ENCODE measurements around the gene NTHL1. TPM values are rescaled to one million over a fixed set of nuclear protein-coding genes. Genes with fewer than 3 reads are reported as not detected.

The NTHL1 gene
- total and polyA plus RNA-seq, 10 of the 15 experiments (the other 5 are each of a cell fraction or from before 2014, with no cell fraction given), result 0.85 to 54.7 (median 39.0) TPM

DNA sequence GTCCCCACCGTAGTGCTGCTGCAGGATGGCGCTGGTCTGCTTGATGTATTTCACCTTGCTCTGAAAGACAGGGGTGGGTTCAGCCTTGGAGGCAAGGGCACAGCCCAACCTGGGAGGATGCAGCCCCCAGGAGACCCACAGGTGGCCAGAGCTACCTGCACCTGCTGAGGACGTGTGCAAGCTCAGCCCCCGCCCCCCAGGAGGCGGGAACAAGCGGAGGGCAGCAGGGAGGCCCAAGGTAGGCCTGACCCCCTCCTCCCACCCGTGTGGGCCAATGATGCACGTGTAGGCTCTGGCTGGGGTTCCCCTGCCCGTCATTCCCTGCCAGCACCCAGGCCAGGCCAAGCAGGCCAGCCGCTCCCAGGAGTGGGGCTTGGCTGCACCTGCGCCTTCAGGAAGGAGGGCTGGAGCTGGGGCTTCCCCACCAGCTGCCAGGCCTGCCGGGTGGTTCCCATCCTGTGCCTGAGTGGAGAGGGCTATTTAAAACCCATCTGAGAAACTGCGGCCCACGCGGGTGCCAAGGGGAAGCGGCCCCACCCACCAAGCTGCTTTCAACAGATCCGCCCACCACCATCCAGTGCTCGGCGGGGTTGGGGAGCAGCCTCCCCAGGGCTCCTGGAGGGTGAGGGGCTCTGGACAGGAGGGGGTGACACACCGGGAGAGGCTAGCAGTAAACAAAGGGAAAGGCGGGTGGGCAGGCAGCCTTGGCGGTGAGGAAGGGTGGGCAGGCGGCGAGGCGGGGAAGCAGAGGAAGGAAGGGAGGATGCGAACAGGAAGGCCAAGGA is 3.8 kb downstream of the NTHL1 start (continued):
- TF ChIP-seq, protein P1, sequence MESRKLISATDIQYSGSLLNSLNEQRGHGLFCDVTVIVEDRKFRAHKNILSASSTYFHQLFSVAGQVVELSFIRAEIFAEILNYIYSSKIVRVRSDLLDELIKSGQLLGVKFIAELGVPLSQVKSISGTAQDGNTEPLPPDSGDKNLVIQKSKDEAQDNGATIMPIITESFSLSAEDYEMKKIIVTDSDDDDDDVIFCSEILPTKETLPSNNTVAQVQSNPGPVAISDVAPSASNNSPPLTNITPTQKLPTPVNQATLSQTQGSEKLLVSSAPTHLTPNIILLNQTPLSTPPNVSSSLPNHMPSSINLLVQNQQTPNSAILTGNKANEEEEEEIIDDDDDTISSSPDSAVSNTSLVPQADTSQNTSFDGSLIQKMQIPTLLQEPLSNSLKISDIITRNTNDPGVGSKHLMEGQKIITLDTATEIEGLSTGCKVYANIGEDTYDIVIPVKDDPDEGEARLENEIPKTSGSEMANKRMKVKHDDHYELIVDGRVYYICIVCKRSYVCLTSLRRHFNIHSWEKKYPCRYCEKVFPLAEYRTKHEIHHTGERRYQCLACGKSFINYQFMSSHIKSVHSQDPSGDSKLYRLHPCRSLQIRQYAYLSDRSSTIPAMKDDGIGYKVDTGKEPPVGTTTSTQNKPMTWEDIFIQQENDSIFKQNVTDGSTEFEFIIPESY (IDR thresholded peaks at IDR 0.05), result no peak
- TF ChIP-seq, protein P2, sequence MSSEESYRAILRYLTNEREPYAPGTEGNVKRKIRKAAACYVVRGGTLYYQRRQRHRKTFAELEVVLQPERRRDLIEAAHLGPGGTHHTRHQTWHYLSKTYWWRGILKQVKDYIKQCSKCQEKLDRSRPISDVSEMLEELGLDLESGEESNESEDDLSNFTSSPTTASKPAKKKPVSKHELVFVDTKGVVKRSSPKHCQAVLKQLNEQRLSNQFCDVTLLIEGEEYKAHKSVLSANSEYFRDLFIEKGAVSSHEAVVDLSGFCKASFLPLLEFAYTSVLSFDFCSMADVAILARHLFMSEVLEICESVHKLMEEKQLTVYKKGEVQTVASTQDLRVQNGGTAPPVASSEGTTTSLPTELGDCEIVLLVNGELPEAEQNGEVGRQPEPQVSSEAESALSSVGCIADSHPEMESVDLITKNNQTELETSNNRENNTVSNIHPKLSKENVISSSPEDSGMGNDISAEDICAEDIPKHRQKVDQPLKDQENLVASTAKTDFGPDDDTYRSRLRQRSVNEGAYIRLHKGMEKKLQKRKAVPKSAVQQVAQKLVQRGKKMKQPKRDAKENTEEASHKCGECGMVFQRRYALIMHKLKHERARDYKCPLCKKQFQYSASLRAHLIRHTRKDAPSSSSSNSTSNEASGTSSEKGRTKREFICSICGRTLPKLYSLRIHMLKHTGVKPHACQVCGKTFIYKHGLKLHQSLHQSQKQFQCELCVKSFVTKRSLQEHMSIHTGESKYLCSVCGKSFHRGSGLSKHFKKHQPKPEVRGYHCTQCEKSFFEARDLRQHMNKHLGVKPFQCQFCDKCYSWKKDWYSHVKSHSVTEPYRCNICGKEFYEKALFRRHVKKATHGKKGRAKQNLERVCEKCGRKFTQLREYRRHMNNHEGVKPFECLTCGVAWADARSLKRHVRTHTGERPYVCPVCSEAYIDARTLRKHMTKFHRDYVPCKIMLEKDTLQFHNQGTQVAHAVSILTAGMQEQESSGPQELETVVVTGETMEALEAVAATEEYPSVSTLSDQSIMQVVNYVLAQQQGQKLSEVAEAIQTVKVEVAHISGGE (CRISPR knock-in tag; IDR thresholded peaks at IDR 0.05), result no peak
- TF ChIP-seq TCF12 (IDR thresholded peaks at IDR 0.05; ENCODE audit: low read depth, low read length) (peak; percentile 83), SUZ12 (IDR thresholded peaks at IDR 0.05; ENCODE audit: unreplicated experiment) (no peak), CHD1 (IDR thresholded peaks at IDR 0.05; ENCODE audit: low read depth, low read length) (no peak), IKZF2 (IDR thresholded peaks at IDR 0.05) (peak; percentile 49 to 57; a peak in 2 of 4 replicates), PML (IDR thresholded peaks at IDR 0.05; ENCODE audit: low read length) (no peak), ZNF24 (IDR thresholded peaks at IDR 0.05) (no peak), RFX5 (IDR thresholded peaks at IDR 0.05; ENCODE audit: low read depth, low read length) (no peak), SREBF1 (IDR thresholded peaks at IDR 0.05; ENCODE audit: low read length) (no peak), BHLHE40 (IDR thresholded peaks at IDR 0.05; ENCODE audit: borderline replicate concordance in 1 of 2, low read depth in 2 of 2, low read length in 1 of 2) (peak; percentile 68 to 85; a peak in 3 of 4 replicates), TAF1 (IDR thresholded peaks at IDR 0.05; ENCODE audit: borderline replicate concordance, low read depth, low read length) (no peak), SMAD5 (IDR thresholded peaks at IDR 0.05; ENCODE audit: low read depth) (no peak), NR2C2 (IDR thresholded peaks at IDR 0.05; ENCODE audit: borderline replicate concordance, control insufficient read depth, insufficient read length, low read depth) (no peak), EP300 (IDR thresholded peaks at IDR 0.05; ENCODE audit: borderline replicate concordance in 1 of 2, control insufficient read depth in 1 of 2, low read depth in 2 of 2, low read length in 2 of 2) (no peak)
- TF ChIP-seq, protein P3, sequence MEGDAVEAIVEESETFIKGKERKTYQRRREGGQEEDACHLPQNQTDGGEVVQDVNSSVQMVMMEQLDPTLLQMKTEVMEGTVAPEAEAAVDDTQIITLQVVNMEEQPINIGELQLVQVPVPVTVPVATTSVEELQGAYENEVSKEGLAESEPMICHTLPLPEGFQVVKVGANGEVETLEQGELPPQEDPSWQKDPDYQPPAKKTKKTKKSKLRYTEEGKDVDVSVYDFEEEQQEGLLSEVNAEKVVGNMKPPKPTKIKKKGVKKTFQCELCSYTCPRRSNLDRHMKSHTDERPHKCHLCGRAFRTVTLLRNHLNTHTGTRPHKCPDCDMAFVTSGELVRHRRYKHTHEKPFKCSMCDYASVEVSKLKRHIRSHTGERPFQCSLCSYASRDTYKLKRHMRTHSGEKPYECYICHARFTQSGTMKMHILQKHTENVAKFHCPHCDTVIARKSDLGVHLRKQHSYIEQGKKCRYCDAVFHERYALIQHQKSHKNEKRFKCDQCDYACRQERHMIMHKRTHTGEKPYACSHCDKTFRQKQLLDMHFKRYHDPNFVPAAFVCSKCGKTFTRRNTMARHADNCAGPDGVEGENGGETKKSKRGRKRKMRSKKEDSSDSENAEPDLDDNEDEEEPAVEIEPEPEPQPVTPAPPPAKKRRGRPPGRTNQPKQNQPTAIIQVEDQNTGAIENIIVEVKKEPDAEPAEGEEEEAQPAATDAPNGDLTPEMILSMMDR (IDR thresholded peaks at IDR 0.05 in 2 of 3, conservative IDR thresholded peaks at IDR 0.05 in 1 of 3; ENCODE audit: control insufficient read depth in 2 of 3, extremely low read depth in 1 of 3, insufficient read depth in 1 of 3, low read depth in 3 of 3, low read length in 3 of 3), result no peak
- TF ChIP-seq, protein P4, sequence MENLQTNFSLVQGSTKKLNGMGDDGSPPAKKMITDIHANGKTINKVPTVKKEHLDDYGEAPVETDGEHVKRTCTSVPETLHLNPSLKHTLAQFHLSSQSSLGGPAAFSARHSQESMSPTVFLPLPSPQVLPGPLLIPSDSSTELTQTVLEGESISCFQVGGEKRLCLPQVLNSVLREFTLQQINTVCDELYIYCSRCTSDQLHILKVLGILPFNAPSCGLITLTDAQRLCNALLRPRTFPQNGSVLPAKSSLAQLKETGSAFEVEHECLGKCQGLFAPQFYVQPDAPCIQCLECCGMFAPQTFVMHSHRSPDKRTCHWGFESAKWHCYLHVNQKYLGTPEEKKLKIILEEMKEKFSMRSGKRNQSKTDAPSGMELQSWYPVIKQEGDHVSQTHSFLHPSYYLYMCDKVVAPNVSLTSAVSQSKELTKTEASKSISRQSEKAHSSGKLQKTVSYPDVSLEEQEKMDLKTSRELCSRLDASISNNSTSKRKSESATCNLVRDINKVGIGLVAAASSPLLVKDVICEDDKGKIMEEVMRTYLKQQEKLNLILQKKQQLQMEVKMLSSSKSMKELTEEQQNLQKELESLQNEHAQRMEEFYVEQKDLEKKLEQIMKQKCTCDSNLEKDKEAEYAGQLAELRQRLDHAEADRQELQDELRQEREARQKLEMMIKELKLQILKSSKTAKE (IDR thresholded peaks at IDR 0.05; ENCODE audit: low read depth, poor library complexity, severe bottlenecking), result no peak
- TF ChIP-seq, protein P5, sequence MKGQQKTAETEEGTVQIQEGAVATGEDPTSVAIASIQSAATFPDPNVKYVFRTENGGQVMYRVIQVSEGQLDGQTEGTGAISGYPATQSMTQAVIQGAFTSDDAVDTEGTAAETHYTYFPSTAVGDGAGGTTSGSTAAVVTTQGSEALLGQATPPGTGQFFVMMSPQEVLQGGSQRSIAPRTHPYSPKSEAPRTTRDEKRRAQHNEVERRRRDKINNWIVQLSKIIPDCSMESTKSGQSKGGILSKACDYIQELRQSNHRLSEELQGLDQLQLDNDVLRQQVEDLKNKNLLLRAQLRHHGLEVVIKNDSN (IDR thresholded peaks at IDR 0.05; ENCODE audit: borderline replicate concordance, extremely low read length, insufficient read depth, low read depth, low read length), result no peak
